Activated T-cell treated with anti-CD3 and anti-CD28 coated beads for 24 hours (primary cell): ENCODE measurements around the gene DLAT.
"Not testable (repeated sequence)": the region's sequence is repeated elsewhere in the genome, so short reads cannot be mapped to it uniquely, and the experiment has no call there.

Experiments used
- DNase-seq: peaks from one replicate; pipeline ENCODE4 v3.0.0-alpha.2; 2020; ENCODE audit warnings: low read depth

The DLAT gene

DNA sequence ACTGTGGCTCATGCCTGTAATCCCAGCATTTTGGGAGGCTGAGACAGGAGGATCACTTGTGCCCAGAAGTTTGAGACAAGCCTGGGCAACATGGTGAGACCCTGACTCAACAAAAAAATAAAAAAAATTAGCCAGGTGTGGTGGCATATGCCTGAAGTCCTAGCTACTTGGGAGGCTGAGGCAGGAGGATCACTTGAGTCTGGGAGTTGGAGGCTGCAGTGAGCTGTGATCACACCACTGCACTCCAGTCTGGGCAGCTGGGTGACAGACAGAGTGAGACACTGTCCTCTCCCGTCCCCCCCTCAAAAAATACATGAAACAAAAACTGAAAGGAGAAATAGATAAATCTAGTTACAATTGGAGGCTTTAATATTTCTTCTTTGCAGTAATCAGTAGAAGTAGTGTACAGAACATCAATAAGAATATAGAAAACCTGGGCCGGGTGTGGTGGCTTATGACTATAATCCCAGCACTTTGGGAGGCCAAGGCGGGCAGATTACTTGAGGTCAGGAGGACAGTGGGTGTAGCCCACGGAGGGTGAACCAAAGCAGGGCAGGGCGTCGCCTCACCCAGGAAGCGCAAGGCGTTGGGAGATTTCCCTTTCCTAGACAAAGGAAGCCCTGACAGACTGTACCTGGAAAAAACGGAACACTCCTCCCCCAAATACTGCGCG is 19.6 kb upstream of the DLAT start:
- DNase-seq, result no peak

GRCh38 chr11:112006095-112006441 is 19.1 kb upstream of the DLAT start:
- not testable (repeated sequence) for DNase-seq

- DNase-seq, result not testable (repeated sequence)
Observed at GRCh38 chr11:112011451-112011850, 13.8 kb upstream of the DLAT start.

DNA sequence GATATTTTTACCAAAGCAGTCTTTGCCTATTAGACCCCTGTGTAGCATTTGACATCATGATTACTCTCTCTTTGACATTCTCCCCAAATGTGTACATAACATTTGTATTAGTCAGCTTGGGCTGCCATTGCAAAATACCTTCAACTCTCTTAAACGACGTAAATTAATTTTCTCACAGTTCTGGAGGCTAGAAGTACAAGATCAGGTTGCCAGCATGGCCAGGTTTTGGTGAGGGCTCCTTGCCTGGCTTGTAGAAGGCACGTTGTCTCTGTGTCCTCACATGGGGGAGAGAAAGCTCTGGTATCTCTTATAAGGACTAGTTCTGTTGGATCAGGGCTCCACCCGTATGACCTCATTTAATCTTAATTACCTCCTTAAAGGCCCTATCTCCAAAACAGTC is 12.3 kb upstream of the DLAT start:
- no peak for DNase-seq

GRCh38 chr11:112013497-112014164 is 11.6 kb upstream of the DLAT start:
- no peak for DNase-seq

- no peak for DNase-seq
Observed at GRCh38 chr11:112016088-112016764, 9.0 kb upstream of the DLAT start.

DNA sequence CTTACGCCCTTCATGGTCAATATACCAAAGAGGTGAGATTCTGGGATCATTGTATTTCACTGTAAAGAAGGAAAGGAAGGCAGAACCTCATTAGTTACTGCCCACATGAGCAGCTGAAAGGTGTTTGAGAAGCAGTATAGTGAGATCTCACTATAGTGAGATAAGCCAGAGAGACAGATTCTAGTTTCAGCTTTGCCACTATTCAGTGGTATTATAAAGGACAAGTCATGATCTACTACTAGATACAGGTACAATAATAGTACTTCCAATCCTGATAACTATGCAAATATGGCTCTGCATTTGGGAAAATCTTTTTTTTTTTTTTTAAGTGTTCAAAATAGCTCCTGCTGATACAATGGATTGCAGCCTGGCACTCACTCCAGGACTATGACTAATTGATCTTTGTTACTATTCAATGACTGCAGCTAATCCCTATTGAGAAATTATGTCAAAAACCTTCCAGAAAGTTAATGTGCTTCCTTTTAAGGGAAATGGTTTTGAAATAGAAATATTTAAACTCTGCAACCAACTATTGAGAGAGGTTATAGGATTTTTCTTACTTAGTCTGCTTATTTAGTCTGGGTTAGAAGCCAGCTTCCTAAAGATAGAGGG is 8.3 kb upstream of the DLAT start:
- no peak for DNase-seq

GRCh38 chr11:112017538-112017937 is 7.7 kb upstream of the DLAT start:
- DNase-seq, result no peak

- DNase-seq, result no peak
Observed at GRCh38 chr11:112019066-112019465, 6.1 kb upstream of the DLAT start.

GRCh38 chr11:112023104-112023503 is 2.1 kb upstream of the DLAT start:
- no peak for DNase-seq

- DNase-seq, result no peak
Observed at GRCh38 chr11:112024178-112024772, 933 bp upstream of the DLAT start.

DNA sequence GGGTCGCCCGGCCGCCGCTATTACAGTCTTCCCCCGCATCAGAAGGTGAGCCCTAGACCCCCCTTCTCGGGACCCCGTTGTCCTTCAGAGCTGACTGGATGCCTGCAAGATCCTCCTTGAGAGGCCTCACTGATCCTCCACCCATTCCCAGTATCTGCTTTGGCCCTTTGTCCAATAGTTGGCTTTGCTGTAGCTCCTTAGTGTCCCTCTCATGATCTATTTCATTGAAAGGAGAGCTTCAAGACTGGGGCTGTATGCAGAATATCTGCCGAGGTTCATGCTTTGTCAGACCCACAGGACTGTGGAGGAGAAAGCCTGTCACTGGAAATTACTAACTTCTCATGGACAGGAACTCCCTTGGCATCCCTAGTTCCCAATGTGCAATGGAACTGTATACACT is 499 bp downstream of the DLAT start:
- DNase-seq, result no peak

DNA sequence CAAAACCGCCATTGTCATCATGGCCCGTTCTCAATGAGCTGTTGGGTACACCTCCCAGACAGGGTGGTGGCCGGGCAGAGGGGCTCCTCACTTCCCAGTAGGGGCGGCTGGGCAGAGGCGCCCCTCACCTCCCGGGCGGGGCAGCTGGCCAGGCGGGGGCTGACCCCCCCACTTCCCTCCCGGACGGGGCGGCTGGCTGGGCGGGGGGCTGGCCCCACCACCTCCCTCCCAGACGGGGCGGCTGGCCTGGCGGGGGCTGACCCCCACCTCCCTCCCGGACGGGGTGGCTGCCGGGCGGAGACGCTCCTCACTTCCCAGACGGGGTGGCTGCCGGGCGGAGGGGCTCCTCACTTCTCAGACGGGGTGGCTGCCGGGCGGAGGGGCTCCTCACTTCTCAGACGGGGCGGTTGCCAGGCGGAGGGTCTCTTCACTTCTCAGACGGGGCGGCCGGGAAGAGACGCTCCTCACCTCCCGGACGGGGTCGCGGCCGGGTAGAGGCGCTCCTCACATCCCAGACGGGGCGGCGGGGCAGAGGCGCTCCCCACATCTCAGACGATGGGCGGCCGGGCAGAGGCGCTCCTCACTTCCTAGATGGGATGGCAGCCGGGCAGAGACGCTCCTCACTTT is 1.7 kb downstream of the DLAT start:
- DNase-seq, result not testable (repeated sequence)

DNA sequence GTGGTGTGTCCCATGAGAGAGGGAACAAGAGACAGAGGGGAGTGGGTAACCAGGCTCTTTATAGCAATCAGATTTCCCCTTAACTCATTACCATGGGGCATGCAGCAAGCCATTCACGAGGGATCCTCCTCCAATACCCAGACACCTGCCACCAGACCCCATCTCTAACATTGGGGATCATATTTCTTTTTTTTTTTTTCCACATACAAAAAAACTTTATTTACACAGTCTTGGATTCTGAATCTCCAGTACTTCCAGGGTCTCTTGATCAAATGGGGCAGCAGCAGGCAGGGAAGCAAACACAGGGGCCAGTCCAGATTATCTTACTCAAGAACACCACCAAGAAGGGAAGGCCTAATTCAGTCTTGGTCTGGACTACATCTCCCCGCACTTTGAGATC is 4.3 kb downstream of the DLAT start:
- no peak for DNase-seq

GRCh38 chr11:112033902-112034301 is 8.7 kb downstream of the DLAT start:
- no peak for DNase-seq

DNA sequence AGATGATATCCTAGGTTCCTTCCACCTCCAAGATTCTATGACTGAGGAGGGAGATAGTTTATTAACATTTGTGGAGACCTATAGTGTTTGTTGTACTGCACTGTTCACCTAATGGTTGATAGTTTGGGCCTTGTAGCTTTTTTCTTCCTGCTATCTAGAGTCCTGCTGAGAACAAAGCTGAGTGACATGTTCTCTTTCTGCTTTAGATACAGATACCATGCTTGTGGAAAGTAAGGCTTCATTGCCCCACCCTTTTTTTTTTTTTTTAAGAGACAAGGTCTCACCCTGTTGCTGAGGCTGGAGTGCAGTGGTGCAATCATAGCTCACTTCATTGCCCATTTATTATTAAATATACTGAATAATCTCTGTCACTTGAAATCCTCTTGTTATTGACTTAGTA is 12.3 kb downstream of the DLAT start:
- DNase-seq, result no peak

DNA sequence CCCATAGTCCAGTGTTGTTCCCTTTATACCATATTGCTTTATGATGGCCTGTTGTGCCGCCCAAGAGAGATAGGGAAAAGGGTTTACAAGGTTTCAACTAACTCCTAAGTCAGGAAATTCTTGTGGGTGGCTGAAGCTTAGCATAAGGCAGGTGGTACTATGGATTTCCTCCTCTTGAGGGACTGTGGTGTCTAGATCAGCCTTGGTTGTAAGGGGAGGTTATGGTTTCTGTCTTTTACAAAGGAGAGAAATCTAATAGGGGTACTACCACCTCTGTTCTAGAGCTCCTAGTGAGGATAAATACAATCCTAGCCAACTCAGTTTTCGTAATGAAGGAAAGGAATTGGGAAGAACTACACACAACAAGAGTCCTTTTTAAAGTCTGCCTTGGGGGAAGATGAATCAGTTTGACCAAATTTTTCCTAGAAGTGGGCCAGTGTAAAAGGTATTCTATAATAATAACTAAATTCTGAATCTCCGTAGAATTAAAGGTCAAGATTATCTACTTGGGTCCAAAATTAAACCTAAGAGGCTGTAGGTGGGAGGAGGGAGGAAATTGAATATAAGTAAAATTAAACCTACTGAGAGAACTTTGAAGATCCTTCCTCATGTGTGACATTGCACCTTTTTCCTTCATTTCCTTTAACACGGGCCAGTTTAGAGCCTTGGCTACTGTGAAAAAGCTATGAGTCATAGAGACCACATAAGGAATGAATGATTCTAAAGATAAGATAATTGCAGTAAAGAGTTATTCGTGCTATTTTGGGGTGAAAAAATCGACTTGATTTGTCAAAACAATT is 17.2 kb downstream of the DLAT start:
- no peak for DNase-seq

- DNase-seq, result no peak
Observed at GRCh38 chr11:112042961-112043304, 17.7 kb downstream of the DLAT start.

DNA sequence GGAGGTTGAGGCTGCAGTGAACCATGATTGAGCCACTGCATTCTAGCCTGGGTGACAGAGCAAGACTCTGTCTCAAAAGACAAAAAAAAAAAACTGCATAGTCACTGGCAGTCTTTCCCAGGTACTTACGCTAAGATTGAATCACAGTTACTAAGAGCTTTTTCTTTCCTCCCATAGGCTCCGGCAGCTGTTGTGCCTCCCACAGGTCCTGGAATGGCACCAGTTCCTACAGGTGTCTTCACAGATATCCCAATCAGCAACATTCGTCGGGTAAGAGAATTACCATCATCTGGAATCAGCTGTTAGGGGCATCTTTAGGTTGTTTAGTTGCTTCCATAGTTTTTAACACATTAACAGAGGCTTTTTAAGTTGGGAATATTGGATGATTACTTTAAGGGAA is 19.8 kb downstream of the DLAT start:
- no peak for DNase-seq

DNA sequence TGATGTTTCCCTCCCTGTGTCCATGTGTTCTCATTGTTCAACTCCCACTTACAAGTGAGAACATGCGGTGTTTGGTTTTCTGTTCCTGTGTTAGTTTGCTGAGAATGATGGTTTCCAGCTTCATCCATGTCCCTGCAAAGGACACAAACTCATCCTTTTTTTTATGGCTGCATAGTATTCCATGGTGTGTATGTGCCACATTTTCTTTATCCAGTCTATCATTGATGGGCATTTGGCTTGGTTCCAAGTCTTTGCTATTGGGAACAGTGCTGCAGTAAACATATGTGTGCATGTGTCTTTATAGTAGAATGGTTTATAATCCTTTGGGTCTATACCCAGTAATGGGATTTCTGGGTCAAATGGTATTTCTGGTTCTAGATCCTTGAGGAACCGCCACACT is 21.4 kb downstream of the DLAT start:
- not testable (repeated sequence) for DNase-seq

GRCh38 chr11:112048256-112048655 is 23.0 kb downstream of the DLAT start:
- DNase-seq, result not testable (repeated sequence)
